ENCODE results near the gene UGT8. TPM values are rescaled to one million over a fixed set of nuclear protein-coding genes. Genes with fewer than 3 reads are reported as not detected.

The UGT8 gene
- total RNA-seq, 4 donors from 2014 or later: 1.0 to 3.7 (median 2.2) TPM

DNA sequence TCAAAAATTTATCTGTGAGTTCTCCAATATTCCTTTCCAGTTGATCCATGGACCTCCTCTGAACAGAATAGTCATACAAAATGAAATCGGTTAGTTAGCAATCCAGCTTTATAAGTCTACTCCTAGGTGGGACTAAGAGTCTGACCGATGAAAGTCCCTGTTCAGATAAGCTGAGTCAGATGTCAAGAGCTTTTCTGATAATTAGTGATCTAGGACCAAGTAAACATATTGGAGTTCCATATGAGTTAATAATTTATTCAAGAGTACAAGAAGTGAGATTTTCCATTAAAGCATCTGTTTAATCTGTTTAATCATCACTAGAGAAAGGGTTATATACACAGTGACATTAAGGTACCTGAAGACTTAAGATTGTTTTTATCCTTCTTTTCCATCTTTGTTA is 74.7 kb downstream of the UGT8 start:
- 95 to 98% methylated on average over 2 of the region's 2 CpGs for WGBS, 2 donors
- no peak overlapping the region for H3K4me3 ChIP-seq (ENCODE audit: low read depth, poor library complexity, severe bottlenecking)
- intact Hi-C loops (cut with DNase I; ENCODE audit: low total_unique reads): no loop called here
- no peak for TF ChIP-seq POLR2A (IDR thresholded peaks at IDR 0.05)
- TF ChIP-seq, protein P1, sequence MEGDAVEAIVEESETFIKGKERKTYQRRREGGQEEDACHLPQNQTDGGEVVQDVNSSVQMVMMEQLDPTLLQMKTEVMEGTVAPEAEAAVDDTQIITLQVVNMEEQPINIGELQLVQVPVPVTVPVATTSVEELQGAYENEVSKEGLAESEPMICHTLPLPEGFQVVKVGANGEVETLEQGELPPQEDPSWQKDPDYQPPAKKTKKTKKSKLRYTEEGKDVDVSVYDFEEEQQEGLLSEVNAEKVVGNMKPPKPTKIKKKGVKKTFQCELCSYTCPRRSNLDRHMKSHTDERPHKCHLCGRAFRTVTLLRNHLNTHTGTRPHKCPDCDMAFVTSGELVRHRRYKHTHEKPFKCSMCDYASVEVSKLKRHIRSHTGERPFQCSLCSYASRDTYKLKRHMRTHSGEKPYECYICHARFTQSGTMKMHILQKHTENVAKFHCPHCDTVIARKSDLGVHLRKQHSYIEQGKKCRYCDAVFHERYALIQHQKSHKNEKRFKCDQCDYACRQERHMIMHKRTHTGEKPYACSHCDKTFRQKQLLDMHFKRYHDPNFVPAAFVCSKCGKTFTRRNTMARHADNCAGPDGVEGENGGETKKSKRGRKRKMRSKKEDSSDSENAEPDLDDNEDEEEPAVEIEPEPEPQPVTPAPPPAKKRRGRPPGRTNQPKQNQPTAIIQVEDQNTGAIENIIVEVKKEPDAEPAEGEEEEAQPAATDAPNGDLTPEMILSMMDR (IDR thresholded peaks at IDR 0.05): no peak
- no peak for DNase-seq (ENCODE audit: low spot score in 2 of 2)

DNA sequence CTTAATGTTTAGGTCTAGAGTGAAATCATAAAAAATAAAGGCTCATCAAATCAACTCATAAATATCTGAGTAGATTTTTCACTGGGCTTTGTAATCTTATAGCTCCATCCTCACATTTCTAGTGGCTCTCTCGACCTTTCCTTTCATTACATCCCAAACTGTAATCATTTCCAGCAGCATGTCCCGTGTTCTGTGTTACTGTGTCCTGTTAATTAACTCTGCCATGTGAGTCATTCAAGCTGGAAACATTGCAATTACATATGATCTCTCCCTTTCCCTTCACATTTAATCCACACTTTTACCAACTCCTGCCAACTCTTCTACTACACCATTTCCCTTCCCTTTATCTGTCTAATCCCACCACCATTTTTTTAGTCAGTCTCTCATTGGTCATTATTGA is 75.5 kb downstream of the UGT8 start:
- intact Hi-C loops (cut with DNase I; ENCODE audit: low total_unique reads): no loop called here
- TF ChIP-seq POLR2A (IDR thresholded peaks at IDR 0.05): no peak
- TF ChIP-seq, protein P1 (IDR thresholded peaks at IDR 0.05): no peak
- DNase-seq (ENCODE audit: low spot score in 2 of 2): no peak

DNA sequence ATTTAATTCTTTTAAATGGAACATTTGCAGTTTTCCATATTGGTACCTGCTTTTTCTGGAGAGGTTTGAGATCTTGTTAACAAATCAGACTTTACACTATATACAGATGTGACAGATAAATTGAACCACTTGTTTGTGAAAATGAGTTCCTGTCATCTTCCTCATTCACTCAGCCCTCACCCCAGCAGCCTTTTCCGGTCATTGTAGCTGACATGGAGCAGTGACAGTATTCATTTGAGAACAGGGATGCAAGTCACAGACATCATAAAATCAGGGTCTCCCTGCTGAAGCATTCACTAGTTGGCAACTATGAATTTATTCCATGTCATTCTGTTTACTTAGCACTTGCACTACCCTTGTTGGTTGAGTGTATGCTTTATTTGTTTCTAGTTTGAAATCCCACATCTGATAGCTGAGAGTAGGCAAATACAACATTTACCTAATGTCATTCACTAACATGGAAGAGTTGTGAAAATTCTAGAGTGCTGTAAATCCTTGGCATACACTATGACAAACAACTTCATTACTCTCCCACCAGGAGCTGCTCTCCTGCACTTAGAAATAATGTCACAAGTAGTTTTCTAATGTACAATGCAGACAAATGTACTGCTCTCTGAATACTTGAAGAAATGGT is 78.9 kb downstream of the UGT8 start:
- no peak for DNase-seq (ENCODE audit: low spot score in 2 of 2)
- no peak overlapping the region for H3K4me3 ChIP-seq (ENCODE audit: low read depth, poor library complexity, severe bottlenecking)
- 72 to 85% methylated on average over 1 of the region's 1 CpG for WGBS, 2 donors
- TF ChIP-seq POLR2A (IDR thresholded peaks at IDR 0.05): no peak
- intact Hi-C loops (cut with DNase I; ENCODE audit: low total_unique reads): no loop called here

More for the DNA sequence above, 75.5 kb downstream of the UGT8 start:
- H3K4me3 ChIP-seq (ENCODE audit: low read depth, poor library complexity, severe bottlenecking): no peak overlapping the region
- WGBS, 2 donors: 51 to 55% methylated on average over 2 of the region's 2 CpGs

DNA sequence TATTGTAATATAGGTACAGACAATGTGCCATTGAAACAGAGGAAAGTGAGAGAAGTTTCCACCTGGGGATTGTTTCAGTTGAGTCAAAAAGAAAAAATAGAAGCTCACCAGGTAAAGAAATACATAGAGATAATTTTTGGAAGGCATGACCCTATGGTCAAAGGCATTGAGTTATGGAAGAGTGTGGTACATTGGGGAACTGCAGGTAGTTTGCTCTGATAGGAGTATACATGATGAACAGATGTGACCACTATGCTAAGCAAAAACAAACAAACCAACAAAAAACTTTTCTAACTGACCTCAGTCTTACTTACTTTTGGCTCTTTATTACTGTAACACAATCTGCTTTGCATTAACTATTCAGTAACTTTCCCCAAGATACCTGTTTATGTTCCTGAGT is 85.9 kb downstream of the UGT8 start:
- intact Hi-C loops (cut with DNase I; ENCODE audit: low total_unique reads): no loop called here
- H3K4me3 ChIP-seq (ENCODE audit: low read depth, poor library complexity, severe bottlenecking): no peak overlapping the region
- DNase-seq (ENCODE audit: low spot score in 2 of 2): no peak
- TF ChIP-seq, protein P1 (IDR thresholded peaks at IDR 0.05): no peak
- no peak for TF ChIP-seq POLR2A (IDR thresholded peaks at IDR 0.05)

DNA sequence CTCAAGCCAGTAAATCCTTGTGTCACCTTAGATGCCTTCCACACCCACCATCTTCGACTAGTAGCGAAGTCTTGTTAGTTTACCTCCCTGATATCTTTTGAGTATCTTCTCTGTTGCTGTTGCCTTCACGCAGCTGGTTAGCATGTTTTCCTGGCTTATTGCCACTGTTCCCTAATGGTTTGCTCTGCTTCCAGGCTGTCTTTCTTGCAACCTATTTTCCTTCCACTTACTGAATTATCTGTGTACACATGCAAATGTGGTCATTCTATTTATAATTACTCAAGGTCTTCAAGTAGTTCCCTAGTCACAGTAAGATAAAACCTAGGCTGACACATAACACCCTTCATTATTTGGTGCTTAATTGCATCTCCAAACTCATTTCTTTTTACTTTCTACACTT is 89.5 kb downstream of the UGT8 start:
- no peak for TF ChIP-seq POLR2A (IDR thresholded peaks at IDR 0.05)
- TF ChIP-seq, protein P1 (IDR thresholded peaks at IDR 0.05): no peak
- DNase-seq (ENCODE audit: low spot score in 2 of 2): no peak
- intact Hi-C loops (cut with DNase I; ENCODE audit: low total_unique reads): no loop called here
- WGBS, 2 donors: 53 to 71% methylated on average over 3 of the region's 3 CpGs
- no peak overlapping the region for H3K4me3 ChIP-seq (ENCODE audit: low read depth, poor library complexity, severe bottlenecking)

DNA sequence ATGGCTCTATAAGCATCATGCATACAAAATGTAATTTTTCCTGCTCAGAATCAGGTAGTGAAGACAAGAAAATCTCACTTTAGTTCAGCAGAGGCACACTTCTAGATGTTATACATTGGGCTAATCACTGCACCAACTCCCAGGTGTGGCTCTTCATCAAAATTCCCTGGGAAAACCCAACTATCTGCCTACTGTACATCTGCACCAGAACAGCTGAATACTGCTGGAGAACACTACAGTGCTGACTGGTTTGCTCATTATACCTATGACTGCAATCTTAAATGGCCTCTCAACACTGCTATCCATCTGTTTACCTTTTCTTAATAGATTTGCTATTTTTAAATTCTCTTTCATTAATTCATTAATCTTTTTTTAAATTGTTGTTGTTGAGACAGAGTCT is 92.0 kb downstream of the UGT8 start:
- intact Hi-C loops (cut with DNase I; ENCODE audit: low total_unique reads): no loop called here
- no peak for TF ChIP-seq POLR2A (IDR thresholded peaks at IDR 0.05)
- TF ChIP-seq, protein P1 (IDR thresholded peaks at IDR 0.05): no peak
- no peak for DNase-seq (ENCODE audit: low spot score in 2 of 2)
- no peak overlapping the region for H3K4me3 ChIP-seq (ENCODE audit: low read depth, poor library complexity, severe bottlenecking)
